ENCODE data around the gene RTN4RL2. TPM values are rescaled to one million over a fixed set of nuclear protein-coding genes. Genes with fewer than 3 reads are reported as not detected.

RTN4RL2 gene
- total and polyA plus RNA-seq, 9 of the 15 experiments (the other 6 are each of a cell fraction or from before 2014, with no cell fraction given) = 0.06 to 1.9 (median 0.34) TPM; not detected in 4

GRCh38 chr11:57426929-57427726 lies 33.2 kb upstream of the RTN4RL2 start, which contains the start of gene SLC43A3 (continued):
- TF ChIP-seq, protein P1, sequence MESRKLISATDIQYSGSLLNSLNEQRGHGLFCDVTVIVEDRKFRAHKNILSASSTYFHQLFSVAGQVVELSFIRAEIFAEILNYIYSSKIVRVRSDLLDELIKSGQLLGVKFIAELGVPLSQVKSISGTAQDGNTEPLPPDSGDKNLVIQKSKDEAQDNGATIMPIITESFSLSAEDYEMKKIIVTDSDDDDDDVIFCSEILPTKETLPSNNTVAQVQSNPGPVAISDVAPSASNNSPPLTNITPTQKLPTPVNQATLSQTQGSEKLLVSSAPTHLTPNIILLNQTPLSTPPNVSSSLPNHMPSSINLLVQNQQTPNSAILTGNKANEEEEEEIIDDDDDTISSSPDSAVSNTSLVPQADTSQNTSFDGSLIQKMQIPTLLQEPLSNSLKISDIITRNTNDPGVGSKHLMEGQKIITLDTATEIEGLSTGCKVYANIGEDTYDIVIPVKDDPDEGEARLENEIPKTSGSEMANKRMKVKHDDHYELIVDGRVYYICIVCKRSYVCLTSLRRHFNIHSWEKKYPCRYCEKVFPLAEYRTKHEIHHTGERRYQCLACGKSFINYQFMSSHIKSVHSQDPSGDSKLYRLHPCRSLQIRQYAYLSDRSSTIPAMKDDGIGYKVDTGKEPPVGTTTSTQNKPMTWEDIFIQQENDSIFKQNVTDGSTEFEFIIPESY (CRISPR knock-in tag; IDR thresholded peaks at IDR 0.05) = peak; percentile 48
- no peak for TF ChIP-seq PTRF (tag; IDR thresholded peaks at IDR 0.05)
- peak; percentile 73; the same call in 1 of the 2 replicates for TF ChIP-seq SMARCE1 (IDR thresholded peaks at IDR 0.05)
- no peak for TF ChIP-seq CAMTA2 (CRISPR knock-in tag; conservative IDR thresholded peaks at IDR 0.05)
- TF ChIP-seq MBD2 (IDR thresholded peaks at IDR 0.05; ENCODE audit: borderline replicate concordance, low read depth) = no peak; the same call in 1 of the 2 replicates
- TF ChIP-seq ZNF584 (CRISPR knock-in tag; IDR thresholded peaks at IDR 0.05; ENCODE audit: low read depth) = no peak
- no peak; the same call in 1 of the 2 replicates for TF ChIP-seq CHD2 (IDR thresholded peaks at IDR 0.05; ENCODE audit: low read depth, low read length)
- TF ChIP-seq BRF1 (IDR thresholded peaks at IDR 0.05; ENCODE audit: borderline replicate concordance, extremely low read depth, insufficient read length) = no peak
- TF ChIP-seq NFIC (IDR thresholded peaks at IDR 0.05) = peak; percentile 26
- no peak for TF ChIP-seq ZNF280B (CRISPR knock-in tag; IDR thresholded peaks at IDR 0.05)
- TF ChIP-seq EP400 (IDR thresholded peaks at IDR 0.05) = no peak; the same call in 1 of the 2 replicates
- TF ChIP-seq FOXK1 (CRISPR knock-in tag; IDR thresholded peaks at IDR 0.05; ENCODE audit: borderline replicate concordance) = no peak
- TF ChIP-seq ARID2 (IDR thresholded peaks at IDR 0.05) = no peak
- no peak for TF ChIP-seq PPARD (CRISPR knock-in tag; IDR thresholded peaks at IDR 0.05)
- TF ChIP-seq, protein P2, sequence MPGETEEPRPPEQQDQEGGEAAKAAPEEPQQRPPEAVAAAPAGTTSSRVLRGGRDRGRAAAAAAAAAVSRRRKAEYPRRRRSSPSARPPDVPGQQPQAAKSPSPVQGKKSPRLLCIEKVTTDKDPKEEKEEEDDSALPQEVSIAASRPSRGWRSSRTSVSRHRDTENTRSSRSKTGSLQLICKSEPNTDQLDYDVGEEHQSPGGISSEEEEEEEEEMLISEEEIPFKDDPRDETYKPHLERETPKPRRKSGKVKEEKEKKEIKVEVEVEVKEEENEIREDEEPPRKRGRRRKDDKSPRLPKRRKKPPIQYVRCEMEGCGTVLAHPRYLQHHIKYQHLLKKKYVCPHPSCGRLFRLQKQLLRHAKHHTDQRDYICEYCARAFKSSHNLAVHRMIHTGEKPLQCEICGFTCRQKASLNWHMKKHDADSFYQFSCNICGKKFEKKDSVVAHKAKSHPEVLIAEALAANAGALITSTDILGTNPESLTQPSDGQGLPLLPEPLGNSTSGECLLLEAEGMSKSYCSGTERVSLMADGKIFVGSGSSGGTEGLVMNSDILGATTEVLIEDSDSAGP (CRISPR knock-in tag; IDR thresholded peaks at IDR 0.05) = no peak
- TF ChIP-seq PTTG1 (tag; IDR thresholded peaks at IDR 0.05; ENCODE audit: low read depth) = no peak
- no peak for TF ChIP-seq ESRRA (IDR thresholded peaks at IDR 0.05; ENCODE audit: borderline replicate concordance, low read depth)
- TF ChIP-seq STAG1 (CRISPR knock-in tag; IDR thresholded peaks at IDR 0.05; ENCODE audit: borderline replicate concordance) = no peak
- TF ChIP-seq, protein P3, sequence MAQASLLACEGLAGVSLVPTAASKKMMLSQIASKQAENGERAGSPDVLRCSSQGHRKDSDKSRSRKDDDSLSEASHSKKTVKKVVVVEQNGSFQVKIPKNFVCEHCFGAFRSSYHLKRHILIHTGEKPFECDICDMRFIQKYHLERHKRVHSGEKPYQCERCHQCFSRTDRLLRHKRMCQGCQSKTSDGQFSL (CRISPR knock-in tag; IDR thresholded peaks at IDR 0.05) = 0 out of 2 replicates have a peak, but pooled peaks have one; percentile 5
- TF ChIP-seq, protein P3 (tag; IDR thresholded peaks at IDR 0.05) = no peak
- TF ChIP-seq KHSRP (IDR thresholded peaks at IDR 0.05) = no peak
